Inferior parietal cortex (tissue), 1 donor: ENCODE results near the gene ELP1.
"Not testable (repeated sequence)": the region's sequence is repeated elsewhere in the genome, so short reads cannot be mapped to it uniquely, and the experiment has no call there.

Experiments used
- DNase-seq: peaks from one replicate; pipeline ENCODE4 v3.0.0-alpha.2; 2016; ENCODE audit errors: extremely low spot score

Gene ELP1

GRCh38 chr9:108933231-108933717 lies 650 bp downstream of the ELP1 start:
- DNase-seq: peak; percentile 32

DNA sequence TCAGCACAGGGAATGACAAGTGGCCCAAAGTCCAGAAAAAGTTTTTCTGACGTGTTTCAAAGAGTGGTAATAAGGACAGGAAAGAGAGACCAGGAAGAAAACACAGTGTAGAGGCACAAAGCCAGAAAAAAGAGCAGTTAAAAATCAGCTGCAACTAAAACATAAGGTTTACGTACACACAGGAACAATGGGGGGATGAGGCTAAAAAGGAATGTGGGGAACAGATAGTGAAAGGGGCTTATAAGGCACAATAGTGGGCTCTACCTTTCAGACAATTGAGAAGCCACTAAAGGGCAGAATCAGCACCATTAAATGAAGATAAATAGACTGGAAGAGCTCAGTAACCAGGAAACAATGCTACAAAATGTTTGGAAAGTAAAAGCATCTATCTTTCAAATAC lies 5.5 kb downstream of the ELP1 start:
- DNase-seq: no peak

GRCh38 chr9:108924466-108924865 lies 9.5 kb downstream of the ELP1 start:
- DNase-seq: no peak

GRCh38 chr9:108921200-108921599 lies 12.7 kb downstream of the ELP1 start:
- DNase-seq: no peak

GRCh38 chr9:108920401-108920800 lies 13.5 kb downstream of the ELP1 start:
- DNase-seq: not testable (repeated sequence)

- no peak for DNase-seq
These were observed 14.4 kb downstream of the ELP1 start for GRCh38 chr9:108919517-108919916.

DNA sequence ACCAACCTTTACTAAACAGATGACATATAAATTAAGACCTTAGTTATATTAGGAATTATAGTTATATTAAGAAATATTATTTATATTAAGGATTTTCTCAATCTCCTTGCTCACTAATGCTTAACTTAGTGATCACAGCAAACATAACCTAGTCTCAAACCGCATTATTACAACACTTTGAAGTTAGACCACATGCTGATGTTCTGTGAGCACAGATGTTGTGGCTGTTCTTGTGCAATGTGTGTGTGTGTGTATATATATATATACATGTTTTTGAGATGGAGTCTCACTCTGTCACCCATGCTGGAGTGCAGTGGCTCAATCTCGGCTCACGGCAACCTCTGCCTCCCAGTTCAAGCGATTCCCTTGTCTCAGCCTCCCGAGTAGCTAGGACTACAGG lies 20.5 kb downstream of the ELP1 start:
- DNase-seq: no peak

- DNase-seq: no peak
These were observed 22.1 kb downstream of the ELP1 start for GRCh38 chr9:108911820-108912219.

DNA sequence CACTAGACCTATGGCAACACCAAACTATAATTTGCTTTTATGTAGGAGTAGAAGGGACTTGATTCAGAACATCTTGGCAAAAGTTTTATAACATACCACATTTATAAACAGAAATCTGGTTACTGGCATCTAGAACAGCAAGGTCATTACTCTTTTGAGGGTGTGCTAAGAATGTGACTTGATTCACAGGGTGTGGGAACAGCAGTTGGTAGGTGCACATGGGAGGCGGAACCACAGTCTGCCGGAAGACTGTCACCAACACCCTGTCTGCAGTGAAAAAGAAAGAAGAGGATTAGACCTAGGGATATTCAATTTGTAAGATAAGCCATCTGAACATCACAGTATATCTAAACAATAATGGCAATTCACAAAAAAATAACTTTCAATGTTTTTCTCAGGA lies 23.0 kb downstream of the ELP1 start:
- DNase-seq: no peak

- DNase-seq: no peak
These were observed 23.5 kb downstream of the ELP1 start for GRCh38 chr9:108910402-108910801.

DNA sequence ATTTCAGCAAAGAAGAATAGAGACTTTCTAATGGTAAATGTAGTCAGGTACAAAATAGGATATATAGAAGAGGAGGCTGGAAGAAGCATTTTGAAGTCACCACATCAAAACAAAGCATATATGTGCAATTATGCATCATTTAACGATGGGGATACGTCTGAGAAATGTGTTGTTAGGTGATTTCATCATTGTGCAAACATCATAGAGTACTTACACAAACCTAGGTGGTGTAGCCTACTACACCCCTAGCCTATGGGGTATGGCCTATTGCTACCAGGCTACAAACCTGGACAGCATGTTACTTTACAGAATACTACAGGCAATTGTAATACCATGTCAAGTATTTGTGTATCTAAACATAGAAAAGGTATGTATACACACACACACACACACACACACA lies 28.4 kb downstream of the ELP1 start:
- no peak for DNase-seq

DNA sequence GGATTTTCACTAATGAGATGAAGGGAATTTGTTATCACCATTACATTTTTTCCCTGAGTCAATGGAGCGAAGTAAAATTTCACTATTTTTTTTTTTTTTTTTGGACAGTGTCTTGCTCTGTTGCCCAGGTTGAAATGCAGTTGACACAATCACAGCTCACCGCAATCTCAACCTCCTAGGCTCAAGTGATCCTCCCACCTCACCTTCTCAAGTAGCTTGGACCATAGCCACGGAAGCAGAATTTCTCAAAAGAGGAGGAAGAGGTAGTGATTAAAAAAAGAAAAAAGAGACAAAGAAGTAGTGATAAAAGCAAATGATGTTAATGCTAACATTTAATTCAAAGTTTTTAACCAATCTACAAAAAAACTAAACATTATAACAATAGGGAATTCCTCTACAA lies 29.8 kb downstream of the ELP1 start:
- DNase-seq: no peak

GRCh38 chr9:108903420-108904103 lies 30.4 kb downstream of the ELP1 start:
- DNase-seq: no peak

GRCh38 chr9:108900176-108900575 lies 33.7 kb downstream of the ELP1 start:
- no peak for DNase-seq

- DNase-seq: not testable (repeated sequence)
These were observed 34.8 kb downstream of the ELP1 start for GRCh38 chr9:108899023-108899695.

- DNase-seq: no peak
These were observed 36.4 kb downstream of the ELP1 start for GRCh38 chr9:108897324-108898096.

DNA sequence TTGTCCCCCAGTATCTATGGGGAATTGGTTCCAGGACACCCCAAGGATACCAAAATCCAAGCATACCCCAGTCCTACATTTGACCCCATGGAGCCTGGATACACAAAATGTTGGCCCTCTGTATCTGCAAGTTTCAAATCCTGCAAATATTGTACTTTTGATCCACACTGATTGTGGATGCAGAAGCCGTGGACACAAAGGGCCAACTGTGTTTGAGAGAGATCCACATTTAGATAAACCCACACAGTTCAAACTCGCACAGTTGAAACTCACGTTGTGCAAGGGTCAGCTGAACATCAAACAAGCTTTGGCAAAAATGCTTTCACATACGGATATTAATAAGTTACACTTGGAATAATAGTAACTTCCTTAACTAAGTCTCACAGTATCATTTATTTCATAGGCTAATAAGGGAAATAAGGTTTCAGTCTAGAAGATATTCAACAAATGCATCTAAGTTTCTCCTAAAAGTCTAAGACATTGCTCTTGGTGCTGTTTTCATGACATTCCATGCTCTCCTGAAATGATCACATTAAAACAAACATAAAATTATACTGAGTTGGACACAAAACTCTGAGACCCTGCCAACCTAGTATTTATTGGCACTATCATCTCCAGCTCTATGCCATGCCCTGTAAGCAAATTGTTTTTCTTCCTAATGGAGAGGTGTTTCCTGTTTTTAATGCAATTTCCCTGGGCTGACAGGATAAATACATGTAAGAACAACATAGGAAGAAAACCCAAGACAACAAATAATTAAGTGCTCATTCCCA lies 39.5 kb downstream of the ELP1 start:
- no peak for DNase-seq

- DNase-seq: peak; percentile 27
These were observed 44.3 kb downstream of the ELP1 start for GRCh38 chr9:108889649-108890067.

DNA sequence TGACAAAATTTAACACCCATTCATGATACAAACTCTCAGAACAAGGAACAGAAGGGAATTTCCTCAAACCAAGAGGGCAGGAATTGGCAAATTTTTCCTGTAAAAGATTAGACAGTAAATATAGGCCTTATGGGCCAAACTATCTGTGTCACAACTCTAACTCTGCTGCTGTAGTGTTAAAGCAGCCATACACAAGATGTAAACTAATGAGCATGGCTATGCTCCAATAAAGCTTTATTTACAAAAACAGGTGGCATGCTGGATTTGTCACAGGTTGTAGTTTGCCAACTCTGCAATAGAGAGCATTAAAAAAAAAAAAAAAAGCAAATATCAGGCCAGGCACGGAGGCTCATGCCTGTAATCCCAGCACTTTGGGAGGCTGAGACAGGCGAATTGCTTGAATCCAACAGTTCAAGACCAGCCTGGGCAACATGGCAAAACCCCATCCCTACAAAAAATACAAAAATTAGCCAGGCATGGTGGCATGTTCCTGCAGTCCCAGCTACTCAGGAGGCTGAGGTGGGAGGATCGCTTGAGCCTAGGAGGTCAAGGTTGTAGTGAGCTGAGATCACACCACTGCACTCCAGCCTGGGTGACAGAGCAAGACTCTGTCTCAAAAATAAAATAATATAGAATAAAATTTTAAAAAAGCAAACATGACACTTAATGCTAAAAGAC lies 47.2 kb downstream of the ELP1 start:
- DNase-seq: not testable (repeated sequence)

GRCh38 chr9:108885643-108886348 lies 48.1 kb downstream of the ELP1 start:
- no peak for DNase-seq

- no peak for DNase-seq
These were observed 49.2 kb downstream of the ELP1 start for GRCh38 chr9:108884701-108885100.
